Measurements from ENCODE around the gene HOXA3.

Gene HOXA3

DNA sequence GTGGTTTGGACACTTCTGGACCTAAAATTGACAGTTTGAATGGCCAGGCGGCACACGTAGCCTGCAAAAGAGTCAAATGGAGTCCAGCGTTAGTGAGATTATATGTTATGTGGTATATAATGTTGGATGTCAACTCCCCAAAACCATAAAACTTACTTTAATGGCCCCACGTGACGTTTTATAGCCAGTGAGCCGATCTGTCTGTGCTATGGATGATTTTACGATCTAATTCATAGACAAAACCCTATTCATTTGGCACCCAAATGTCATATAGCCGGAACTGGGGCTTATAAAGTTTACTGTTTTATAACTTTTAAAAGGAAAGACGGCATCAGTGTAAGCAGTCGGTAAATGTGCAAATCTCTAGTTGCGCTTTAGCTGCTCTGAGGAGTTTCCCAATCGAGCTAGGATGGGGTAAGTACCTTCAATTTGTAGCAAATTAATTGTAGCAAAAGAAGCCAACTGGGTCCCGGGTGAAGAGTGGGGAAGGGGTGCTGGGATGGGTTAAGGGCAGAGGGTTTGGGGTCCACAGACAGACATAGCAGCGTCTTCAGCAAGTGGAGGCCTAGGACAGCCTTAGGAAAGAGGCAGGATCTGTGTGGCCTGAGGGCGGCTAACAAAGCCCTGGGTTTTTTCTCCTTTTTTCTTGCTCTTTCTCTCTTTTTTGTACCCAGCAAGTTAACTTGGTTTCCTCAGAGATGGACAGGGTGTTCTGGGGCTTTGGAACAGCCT lies 12.1 kb downstream of the HOXA3 start:
- no peak for TF ChIP-seq ZNF70 (CRISPR knock-in tag; IDR thresholded peaks at IDR 0.05)
- no peak for TF ChIP-seq ZFP3 (CRISPR knock-in tag; IDR thresholded peaks at IDR 0.05)
- TF ChIP-seq ARNTL (CRISPR knock-in tag; IDR thresholded peaks at IDR 0.05; ENCODE audit: borderline replicate concordance, low read depth): no peak
- no peak for TF ChIP-seq PPARA (CRISPR knock-in tag; IDR thresholded peaks at IDR 0.05; ENCODE audit: borderline replicate concordance)
- no peak for TF ChIP-seq CREB5 (CRISPR knock-in tag; IDR thresholded peaks at IDR 0.05; ENCODE audit: low read depth)
- TF ChIP-seq BACH2 (CRISPR knock-in tag; IDR thresholded peaks at IDR 0.05; ENCODE audit: borderline replicate concordance): no peak
- TF ChIP-seq GLIS3 (CRISPR knock-in tag; IDR thresholded peaks at IDR 0.05): no peak
- no peak for TF ChIP-seq OSR1 (CRISPR knock-in tag; IDR thresholded peaks at IDR 0.05)
- TF ChIP-seq CSDC2 (CRISPR knock-in tag; IDR thresholded peaks at IDR 0.05): no peak
- no peak for TF ChIP-seq RARB (CRISPR knock-in tag; IDR thresholded peaks at IDR 0.05)
- no peak for TF ChIP-seq ISL1 (CRISPR knock-in tag; IDR thresholded peaks at IDR 0.05)
- TF ChIP-seq TOX (CRISPR knock-in tag; IDR thresholded peaks at IDR 0.05; ENCODE audit: borderline replicate concordance): no peak
- no peak for TF ChIP-seq ESRRG (CRISPR knock-in tag; IDR thresholded peaks at IDR 0.05)
- TF ChIP-seq, protein P1, sequence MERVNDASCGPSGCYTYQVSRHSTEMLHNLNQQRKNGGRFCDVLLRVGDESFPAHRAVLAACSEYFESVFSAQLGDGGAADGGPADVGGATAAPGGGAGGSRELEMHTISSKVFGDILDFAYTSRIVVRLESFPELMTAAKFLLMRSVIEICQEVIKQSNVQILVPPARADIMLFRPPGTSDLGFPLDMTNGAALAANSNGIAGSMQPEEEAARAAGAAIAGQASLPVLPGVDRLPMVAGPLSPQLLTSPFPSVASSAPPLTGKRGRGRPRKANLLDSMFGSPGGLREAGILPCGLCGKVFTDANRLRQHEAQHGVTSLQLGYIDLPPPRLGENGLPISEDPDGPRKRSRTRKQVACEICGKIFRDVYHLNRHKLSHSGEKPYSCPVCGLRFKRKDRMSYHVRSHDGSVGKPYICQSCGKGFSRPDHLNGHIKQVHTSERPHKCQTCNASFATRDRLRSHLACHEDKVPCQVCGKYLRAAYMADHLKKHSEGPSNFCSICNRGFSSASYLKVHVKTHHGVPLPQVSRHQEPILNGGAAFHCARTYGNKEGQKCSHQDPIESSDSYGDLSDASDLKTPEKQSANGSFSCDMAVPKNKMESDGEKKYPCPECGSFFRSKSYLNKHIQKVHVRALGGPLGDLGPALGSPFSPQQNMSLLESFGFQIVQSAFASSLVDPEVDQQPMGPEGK (CRISPR knock-in tag; IDR thresholded peaks at IDR 0.05; ENCODE audit: borderline replicate concordance): no peak
- no peak for TF ChIP-seq ZNF565 (CRISPR knock-in tag; conservative IDR thresholded peaks at IDR 0.05; ENCODE audit: low read depth)
- ATAC-seq: no peak

GRCh38 chr7:27139334-27140125 lies 12.9 kb downstream of the HOXA3 start:
- no peak for ATAC-seq
- no peak for TF ChIP-seq ISL1 (CRISPR knock-in tag; IDR thresholded peaks at IDR 0.05)
- no peak for TF ChIP-seq ZNF565 (CRISPR knock-in tag; conservative IDR thresholded peaks at IDR 0.05; ENCODE audit: low read depth)
- TF ChIP-seq, protein P2, sequence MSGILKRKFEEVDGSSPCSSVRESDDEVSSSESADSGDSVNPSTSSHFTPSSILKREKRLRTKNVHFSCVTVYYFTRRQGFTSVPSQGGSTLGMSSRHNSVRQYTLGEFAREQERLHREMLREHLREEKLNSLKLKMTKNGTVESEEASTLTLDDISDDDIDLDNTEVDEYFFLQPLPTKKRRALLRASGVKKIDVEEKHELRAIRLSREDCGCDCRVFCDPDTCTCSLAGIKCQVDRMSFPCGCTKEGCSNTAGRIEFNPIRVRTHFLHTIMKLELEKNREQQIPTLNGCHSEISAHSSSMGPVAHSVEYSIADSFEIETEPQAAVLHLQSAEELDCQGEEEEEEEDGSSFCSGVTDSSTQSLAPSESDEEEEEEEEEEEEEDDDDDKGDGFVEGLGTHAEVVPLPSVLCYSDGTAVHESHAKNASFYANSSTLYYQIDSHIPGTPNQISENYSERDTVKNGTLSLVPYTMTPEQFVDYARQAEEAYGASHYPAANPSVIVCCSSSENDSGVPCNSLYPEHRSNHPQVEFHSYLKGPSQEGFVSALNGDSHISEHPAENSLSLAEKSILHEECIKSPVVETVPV (CRISPR knock-in tag; IDR thresholded peaks at IDR 0.05): no peak
- no peak for TF ChIP-seq ZFP3 (CRISPR knock-in tag; IDR thresholded peaks at IDR 0.05)
- TF ChIP-seq ZFP30 (CRISPR knock-in tag; IDR thresholded peaks at IDR 0.05): no peak
- TF ChIP-seq CREB5 (CRISPR knock-in tag; IDR thresholded peaks at IDR 0.05; ENCODE audit: low read depth): no peak
- TF ChIP-seq CSDC2 (CRISPR knock-in tag; IDR thresholded peaks at IDR 0.05): no peak
- no peak for TF ChIP-seq ZC3H10 (CRISPR knock-in tag; IDR thresholded peaks at IDR 0.05)

- no peak for ATAC-seq
- TF ChIP-seq OSR1 (CRISPR knock-in tag; IDR thresholded peaks at IDR 0.05) (no peak), TOX (CRISPR knock-in tag; IDR thresholded peaks at IDR 0.05; ENCODE audit: borderline replicate concordance) (no peak), GLIS3 (CRISPR knock-in tag; IDR thresholded peaks at IDR 0.05) (no peak), CSDC2 (CRISPR knock-in tag; IDR thresholded peaks at IDR 0.05) (no peak), ARNTL (CRISPR knock-in tag; IDR thresholded peaks at IDR 0.05; ENCODE audit: borderline replicate concordance, low read depth) (no peak), CREB5 (CRISPR knock-in tag; IDR thresholded peaks at IDR 0.05; ENCODE audit: low read depth) (no peak), BACH2 (CRISPR knock-in tag; IDR thresholded peaks at IDR 0.05; ENCODE audit: borderline replicate concordance) (no peak), ZFP3 (CRISPR knock-in tag; IDR thresholded peaks at IDR 0.05) (no peak), SNAI2 (CRISPR knock-in tag; IDR thresholded peaks at IDR 0.05) (no peak), RARB (CRISPR knock-in tag; IDR thresholded peaks at IDR 0.05) (no peak)
- TF ChIP-seq, protein P3, sequence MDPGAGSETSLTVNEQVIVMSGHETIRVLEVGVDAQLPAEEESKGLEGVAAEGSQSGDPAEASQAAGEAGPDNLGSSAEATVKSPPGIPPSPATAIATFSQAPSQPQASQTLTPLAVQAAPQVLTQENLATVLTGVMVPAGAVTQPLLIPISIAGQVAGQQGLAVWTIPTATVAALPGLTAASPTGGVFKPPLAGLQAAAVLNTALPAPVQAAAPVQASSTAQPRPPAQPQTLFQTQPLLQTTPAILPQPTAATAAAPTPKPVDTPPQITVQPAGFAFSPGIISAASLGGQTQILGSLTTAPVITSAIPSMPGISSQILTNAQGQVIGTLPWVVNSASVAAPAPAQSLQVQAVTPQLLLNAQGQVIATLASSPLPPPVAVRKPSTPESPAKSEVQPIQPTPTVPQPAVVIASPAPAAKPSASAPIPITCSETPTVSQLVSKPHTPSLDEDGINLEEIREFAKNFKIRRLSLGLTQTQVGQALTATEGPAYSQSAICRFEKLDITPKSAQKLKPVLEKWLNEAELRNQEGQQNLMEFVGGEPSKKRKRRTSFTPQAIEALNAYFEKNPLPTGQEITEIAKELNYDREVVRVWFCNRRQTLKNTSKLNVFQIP (CRISPR knock-in tag; IDR thresholded peaks at IDR 0.05; ENCODE audit: borderline replicate concordance, low read depth): no peak
- TF ChIP-seq, protein P1 (CRISPR knock-in tag; IDR thresholded peaks at IDR 0.05; ENCODE audit: borderline replicate concordance): no peak
- TF ChIP-seq, protein P2 (CRISPR knock-in tag; IDR thresholded peaks at IDR 0.05): no peak
Observed at GRCh38 chr7:27138985-27139333, 13.4 kb downstream of the HOXA3 start.
